GM12872 (cell line): Measurements from ENCODE around the gene EPHB2.

Experiments
- TF ChIP-seq, protein P1 (sequence below): IDR thresholded peaks from 3 replicates; pipeline ENCODE4 v1.5.1; 2011; ENCODE audit warnings: low read depth, mild to moderate bottlenecking, low read length, moderate library complexity; ENCODE audit not compliant: insufficient read depth

Gene EPHB2

GRCh38 chr1:22832414-22832786 is 121.8 kb downstream of the EPHB2 start:
- TF ChIP-seq, protein P1, sequence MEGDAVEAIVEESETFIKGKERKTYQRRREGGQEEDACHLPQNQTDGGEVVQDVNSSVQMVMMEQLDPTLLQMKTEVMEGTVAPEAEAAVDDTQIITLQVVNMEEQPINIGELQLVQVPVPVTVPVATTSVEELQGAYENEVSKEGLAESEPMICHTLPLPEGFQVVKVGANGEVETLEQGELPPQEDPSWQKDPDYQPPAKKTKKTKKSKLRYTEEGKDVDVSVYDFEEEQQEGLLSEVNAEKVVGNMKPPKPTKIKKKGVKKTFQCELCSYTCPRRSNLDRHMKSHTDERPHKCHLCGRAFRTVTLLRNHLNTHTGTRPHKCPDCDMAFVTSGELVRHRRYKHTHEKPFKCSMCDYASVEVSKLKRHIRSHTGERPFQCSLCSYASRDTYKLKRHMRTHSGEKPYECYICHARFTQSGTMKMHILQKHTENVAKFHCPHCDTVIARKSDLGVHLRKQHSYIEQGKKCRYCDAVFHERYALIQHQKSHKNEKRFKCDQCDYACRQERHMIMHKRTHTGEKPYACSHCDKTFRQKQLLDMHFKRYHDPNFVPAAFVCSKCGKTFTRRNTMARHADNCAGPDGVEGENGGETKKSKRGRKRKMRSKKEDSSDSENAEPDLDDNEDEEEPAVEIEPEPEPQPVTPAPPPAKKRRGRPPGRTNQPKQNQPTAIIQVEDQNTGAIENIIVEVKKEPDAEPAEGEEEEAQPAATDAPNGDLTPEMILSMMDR: no peak

DNA sequence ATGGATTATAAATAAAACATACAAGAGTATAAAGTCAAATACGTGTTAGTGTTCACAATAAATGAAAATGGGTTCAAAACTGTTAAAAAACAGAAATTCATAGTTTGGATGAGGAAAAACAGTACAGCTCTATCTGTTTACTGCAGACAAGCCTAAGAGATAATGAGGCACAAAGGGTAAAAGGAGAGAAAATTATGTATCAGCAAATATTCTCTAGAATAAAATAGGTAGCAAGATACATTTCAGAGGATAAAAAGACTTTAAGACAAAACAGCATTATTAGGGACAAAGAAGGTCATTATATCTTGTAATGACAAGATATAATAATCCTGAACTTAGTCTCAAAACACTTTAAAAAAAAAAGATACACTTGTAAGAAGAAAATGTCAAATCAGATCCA is 123.1 kb downstream of the EPHB2 start:
- TF ChIP-seq, protein P1: no peak

- TF ChIP-seq, protein P1: no peak
Measured at GRCh38 chr1:22835636-22836319, 125.1 kb downstream of the EPHB2 start.

DNA sequence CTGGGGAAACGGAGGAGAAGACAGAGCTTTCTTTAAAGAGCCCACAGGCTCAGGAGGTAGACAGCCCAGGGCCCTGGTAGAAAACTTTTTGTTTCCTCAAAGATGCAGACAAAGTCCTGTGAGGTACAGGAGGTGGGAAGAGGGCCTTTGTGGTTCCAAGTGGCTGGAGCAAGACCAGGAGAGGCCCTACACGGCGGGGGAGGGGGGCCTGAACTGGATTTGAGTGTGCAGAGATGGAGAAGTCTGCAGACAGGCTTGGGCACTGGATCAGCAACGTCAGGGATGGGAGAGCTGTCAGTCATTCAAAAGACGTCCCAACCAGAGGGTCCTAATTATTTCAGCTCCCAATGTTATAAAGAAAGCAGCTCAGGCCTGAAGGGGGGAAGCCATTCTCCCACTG is 126.2 kb downstream of the EPHB2 start:
- TF ChIP-seq, protein P1: no peak

GRCh38 chr1:22837332-22837731 is 126.7 kb downstream of the EPHB2 start:
- TF ChIP-seq, protein P1: no peak

GRCh38 chr1:22838965-22839364 is 128.3 kb downstream of the EPHB2 start:
- TF ChIP-seq, protein P1: no peak

DNA sequence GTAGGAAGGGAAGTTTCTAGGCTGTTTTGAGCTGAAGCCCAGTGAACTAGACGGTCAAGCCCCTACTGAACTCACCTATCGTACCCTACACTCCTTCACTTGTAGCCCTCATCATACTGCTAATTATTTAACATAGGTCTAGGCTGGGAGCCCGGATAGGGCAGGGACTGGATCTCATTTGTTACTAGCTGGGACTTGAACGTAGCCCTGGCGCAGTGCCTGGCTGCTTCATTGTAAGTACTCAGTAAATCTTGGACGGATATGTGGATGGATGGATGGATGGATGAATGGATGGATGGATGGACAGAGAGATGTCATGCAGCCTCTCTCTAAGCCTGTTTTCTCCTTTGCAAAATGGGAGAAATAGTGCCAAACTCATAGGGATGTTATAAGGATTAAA is 129.2 kb downstream of the EPHB2 start:
- TF ChIP-seq, protein P1: no peak
